22Rv1 (cell line): ENCODE measurements around the gene PODNL1.

Source experiments
- ZFX ChIP-seq: fragments of 450-650 bp; IDR thresholded peaks from 2 replicates; pipeline ENCODE4 v1.6.1; 2017; ENCODE audit warnings: antibody characterized with exemption, borderline replicate concordance
- TF ChIP-seq, protein P1 (sequence below): fragments of 450-650 bp; IDR thresholded peaks from 2 replicates; pipeline ENCODE4 v1.5.1; 2017; ENCODE audit warnings: mild to moderate bottlenecking

DNA sequence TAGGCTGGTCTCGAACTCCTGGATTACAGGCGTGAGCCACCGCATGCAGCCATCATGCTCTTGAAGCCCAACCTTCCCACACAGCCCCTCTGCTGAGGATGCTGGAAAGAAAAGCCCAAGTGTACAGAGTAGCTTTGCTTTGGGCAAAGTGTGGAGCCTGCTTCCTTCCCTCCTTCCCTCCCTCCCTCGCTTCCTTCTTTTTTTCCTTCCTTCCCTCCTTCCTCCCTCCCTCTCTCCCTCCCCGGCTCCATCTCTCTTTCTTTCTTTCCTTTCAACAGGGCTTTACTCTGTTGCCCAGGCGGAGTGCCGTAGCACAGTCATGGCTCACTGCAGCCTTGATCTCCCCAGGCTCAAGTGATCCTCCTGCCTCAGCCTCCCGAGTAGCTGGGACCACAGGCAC is 29.5 kb downstream of the PODNL1 start:
- TF ChIP-seq, protein P1, sequence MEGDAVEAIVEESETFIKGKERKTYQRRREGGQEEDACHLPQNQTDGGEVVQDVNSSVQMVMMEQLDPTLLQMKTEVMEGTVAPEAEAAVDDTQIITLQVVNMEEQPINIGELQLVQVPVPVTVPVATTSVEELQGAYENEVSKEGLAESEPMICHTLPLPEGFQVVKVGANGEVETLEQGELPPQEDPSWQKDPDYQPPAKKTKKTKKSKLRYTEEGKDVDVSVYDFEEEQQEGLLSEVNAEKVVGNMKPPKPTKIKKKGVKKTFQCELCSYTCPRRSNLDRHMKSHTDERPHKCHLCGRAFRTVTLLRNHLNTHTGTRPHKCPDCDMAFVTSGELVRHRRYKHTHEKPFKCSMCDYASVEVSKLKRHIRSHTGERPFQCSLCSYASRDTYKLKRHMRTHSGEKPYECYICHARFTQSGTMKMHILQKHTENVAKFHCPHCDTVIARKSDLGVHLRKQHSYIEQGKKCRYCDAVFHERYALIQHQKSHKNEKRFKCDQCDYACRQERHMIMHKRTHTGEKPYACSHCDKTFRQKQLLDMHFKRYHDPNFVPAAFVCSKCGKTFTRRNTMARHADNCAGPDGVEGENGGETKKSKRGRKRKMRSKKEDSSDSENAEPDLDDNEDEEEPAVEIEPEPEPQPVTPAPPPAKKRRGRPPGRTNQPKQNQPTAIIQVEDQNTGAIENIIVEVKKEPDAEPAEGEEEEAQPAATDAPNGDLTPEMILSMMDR = no peak
- no peak for TF ChIP-seq ZFX
